WI38 (cell line): ENCODE data around the gene AMMECR1.

Experiments used
- H3K4me3 ChIP-seq: 2 replicates; pipeline ENCODE4 v1.5.1; 2011; ENCODE audit warnings: low read depth, mild to moderate bottlenecking, control low read depth, low read length
- CTCF ChIP-seq: IDR thresholded peaks from 2 replicates; pipeline ENCODE4 v1.5.1; 2012; ENCODE audit warnings: low read depth, mild to moderate bottlenecking, control low read depth, low read length

Gene AMMECR1

GRCh38 chrX:110224926-110225617 lies 92.8 kb downstream of the AMMECR1 start:
- no peak overlapping the region for H3K4me3 ChIP-seq
- TF ChIP-seq CTCF = no peak

DNA sequence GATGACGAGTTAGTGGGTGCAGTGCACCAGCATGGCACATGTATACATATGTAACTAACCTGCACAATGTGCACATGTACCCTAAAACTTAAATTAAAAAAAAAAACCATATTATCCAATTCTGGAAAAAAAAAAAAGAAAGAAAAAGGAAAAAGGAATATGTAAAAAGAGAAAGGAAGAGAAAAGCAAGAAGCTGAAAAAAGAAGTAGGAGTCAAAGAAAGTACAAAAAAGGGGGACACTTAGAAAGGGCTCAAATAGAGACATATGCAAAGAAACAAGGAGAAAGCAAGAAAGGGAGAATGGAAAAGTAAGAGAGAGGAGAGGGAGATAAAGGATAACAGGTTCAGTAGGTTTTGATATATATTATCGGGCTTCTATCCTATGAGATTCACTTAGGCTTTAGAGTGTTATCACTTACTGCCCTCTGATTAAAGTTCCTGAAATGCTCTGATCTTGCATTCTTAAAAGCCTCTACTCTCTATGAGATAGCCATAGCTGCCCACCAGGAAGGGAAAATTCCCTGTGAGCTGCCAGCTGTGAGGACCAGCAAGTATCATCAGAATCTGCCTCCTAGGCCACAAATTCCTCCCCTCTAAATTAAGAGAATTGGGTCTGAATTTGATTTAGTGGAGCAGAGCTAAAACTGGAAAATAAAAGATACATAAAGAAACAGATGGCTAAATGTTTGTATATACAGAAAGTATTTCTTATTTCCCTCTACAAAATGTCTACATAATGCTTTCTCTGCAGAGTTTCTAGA lies 95.2 kb downstream of the AMMECR1 start:
- TF ChIP-seq CTCF = no peak
- no peak overlapping the region for H3K4me3 ChIP-seq

- H3K4me3 ChIP-seq = no peak overlapping the region
- no peak for TF ChIP-seq CTCF
Observed at GRCh38 chrX:110219920-110220319, 98.0 kb downstream of the AMMECR1 start.

GRCh38 chrX:110218591-110218990 lies 99.3 kb downstream of the AMMECR1 start:
- TF ChIP-seq CTCF = no peak

GRCh38 chrX:110216027-110216426 lies 101.9 kb downstream of the AMMECR1 start:
- no peak for TF ChIP-seq CTCF
- no peak overlapping the region for H3K4me3 ChIP-seq

More at GRCh38 chrX:110218591-110218990, 99.3 kb downstream of the AMMECR1 start:
- H3K4me3 ChIP-seq = no peak overlapping the region

- no peak for TF ChIP-seq CTCF
- no peak overlapping the region for H3K4me3 ChIP-seq
Observed at GRCh38 chrX:110215411-110215810, 102.5 kb downstream of the AMMECR1 start.

GRCh38 chrX:110214684-110215083 lies 103.2 kb downstream of the AMMECR1 start:
- no peak for TF ChIP-seq CTCF

More at GRCh38 chrX:110214684-110215083, 103.2 kb downstream of the AMMECR1 start:
- H3K4me3 ChIP-seq = no peak overlapping the region
